Hepatocyte (in vitro differentiated cells): Measurements from ENCODE around the gene INSYN2A.

Experiments
- EZH2 ChIP-seq: fragments of 200-600 bp; sonication (generic); IDR thresholded peaks from 2 replicates; pipeline ENCODE4 v1.6.1; 2016; ENCODE audit warnings: antibody characterized with exemption, mild to moderate bottlenecking, borderline replicate concordance
- TF ChIP-seq, protein P1 (sequence below): fragments of 200-600 bp; sonication (generic); IDR thresholded peaks from 2 replicates; pipeline ENCODE4 v1.5.1; 2016; ENCODE audit warnings: antibody characterized with exemption, mild to moderate bottlenecking; ENCODE audit not compliant: poor library complexity

DNA sequence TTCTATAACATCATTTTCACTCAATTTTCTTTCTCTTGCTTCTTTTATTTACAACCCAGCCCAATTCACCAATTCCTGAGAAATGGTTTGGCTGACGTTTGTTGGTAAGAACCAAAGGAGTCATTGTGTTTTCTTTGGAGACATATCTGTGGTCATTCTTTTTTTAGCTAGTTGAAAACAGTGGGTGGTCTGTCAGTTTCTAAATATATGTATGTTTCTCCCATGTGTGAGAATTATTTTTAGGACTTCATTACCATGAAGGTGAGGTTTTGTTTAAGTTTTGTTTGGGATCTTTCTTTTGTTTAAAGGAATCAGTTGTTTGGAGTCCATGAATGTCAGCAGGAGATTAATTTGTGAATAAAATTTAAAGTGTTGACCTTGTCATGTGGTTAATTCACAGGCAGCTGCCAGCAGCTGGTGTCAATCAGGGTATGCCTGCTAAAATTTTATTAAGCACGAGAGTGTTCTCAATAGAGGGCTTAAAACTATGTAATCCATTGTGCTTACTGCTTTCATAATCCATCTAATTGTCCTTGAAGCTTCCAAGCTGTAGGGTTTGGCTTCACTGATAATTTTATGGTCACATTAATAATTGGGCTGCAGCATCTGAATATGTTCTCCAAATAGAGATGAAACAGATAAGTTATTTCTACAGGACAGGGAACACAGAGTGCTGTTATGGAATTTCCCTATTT, 38.7 kb downstream of the INSYN2A start:
- TF ChIP-seq, protein P1, sequence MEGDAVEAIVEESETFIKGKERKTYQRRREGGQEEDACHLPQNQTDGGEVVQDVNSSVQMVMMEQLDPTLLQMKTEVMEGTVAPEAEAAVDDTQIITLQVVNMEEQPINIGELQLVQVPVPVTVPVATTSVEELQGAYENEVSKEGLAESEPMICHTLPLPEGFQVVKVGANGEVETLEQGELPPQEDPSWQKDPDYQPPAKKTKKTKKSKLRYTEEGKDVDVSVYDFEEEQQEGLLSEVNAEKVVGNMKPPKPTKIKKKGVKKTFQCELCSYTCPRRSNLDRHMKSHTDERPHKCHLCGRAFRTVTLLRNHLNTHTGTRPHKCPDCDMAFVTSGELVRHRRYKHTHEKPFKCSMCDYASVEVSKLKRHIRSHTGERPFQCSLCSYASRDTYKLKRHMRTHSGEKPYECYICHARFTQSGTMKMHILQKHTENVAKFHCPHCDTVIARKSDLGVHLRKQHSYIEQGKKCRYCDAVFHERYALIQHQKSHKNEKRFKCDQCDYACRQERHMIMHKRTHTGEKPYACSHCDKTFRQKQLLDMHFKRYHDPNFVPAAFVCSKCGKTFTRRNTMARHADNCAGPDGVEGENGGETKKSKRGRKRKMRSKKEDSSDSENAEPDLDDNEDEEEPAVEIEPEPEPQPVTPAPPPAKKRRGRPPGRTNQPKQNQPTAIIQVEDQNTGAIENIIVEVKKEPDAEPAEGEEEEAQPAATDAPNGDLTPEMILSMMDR = no peak
- no peak for TF ChIP-seq EZH2
